Stimulated activated CD8-positive, alpha-beta memory T cell treated with anti-CD3 and anti-CD28 coated beads, Interleukin-7, amount 100 ng/mL, for 1 hour (primary cell): ENCODE measurements around the gene IL17RD.

Source experiments
- DNase-seq, 2 donors: peaks; one replicate each; pipeline ENCODE4 v3.0.0-alpha.2; 2020; ENCODE audit warnings: low read depth in 2 of 2

The IL17RD gene

GRCh38 chr3:57158813-57159738, 6.1 kb downstream of the IL17RD start:
- DNase-seq: no peak

GRCh38 chr3:57158325-57158724, 6.8 kb downstream of the IL17RD start:
- DNase-seq: no peak

- DNase-seq: no peak
Measured at GRCh38 chr3:57157545-57157944, 7.6 kb downstream of the IL17RD start.

GRCh38 chr3:57155310-57155643, 9.9 kb downstream of the IL17RD start:
- DNase-seq: no peak

- no peak for DNase-seq
Measured at GRCh38 chr3:57154470-57155309, 10.5 kb downstream of the IL17RD start.

GRCh38 chr3:57152151-57153143, 12.7 kb downstream of the IL17RD start:
- no peak for DNase-seq

GRCh38 chr3:57151749-57152148, 13.4 kb downstream of the IL17RD start:
- no peak for DNase-seq

GRCh38 chr3:57151021-57151449, 14.1 kb downstream of the IL17RD start:
- no peak for DNase-seq

- DNase-seq: no peak
Measured at GRCh38 chr3:57150113-57150581, 15.0 kb downstream of the IL17RD start.

- DNase-seq: no peak
Measured at GRCh38 chr3:57147071-57147470, 18.1 kb downstream of the IL17RD start.

- no peak for DNase-seq
Measured at GRCh38 chr3:57145852-57146251, 19.3 kb downstream of the IL17RD start.

- DNase-seq: no peak
Measured at GRCh38 chr3:57144952-57145351, 20.2 kb downstream of the IL17RD start.

- DNase-seq: no peak
Measured at GRCh38 chr3:57143886-57144459, 21.2 kb downstream of the IL17RD start.

GRCh38 chr3:57142411-57142723, 22.8 kb downstream of the IL17RD start:
- DNase-seq: no peak

- no peak for DNase-seq
Measured at GRCh38 chr3:57141719-57142410, 23.3 kb downstream of the IL17RD start.

- DNase-seq: no peak
Measured at GRCh38 chr3:57140894-57141293, 24.3 kb downstream of the IL17RD start.

- DNase-seq: no peak
Measured at GRCh38 chr3:57135964-57136719, 29.0 kb downstream of the IL17RD start.

GRCh38 chr3:57133157-57133556, 32.0 kb downstream of the IL17RD start:
- no peak for DNase-seq

- no peak for DNase-seq
Measured at GRCh38 chr3:57132674-57133073, 32.5 kb downstream of the IL17RD start.

GRCh38 chr3:57131210-57131588, 34.0 kb downstream of the IL17RD start:
- no peak for DNase-seq
